GM15510 (cell line): ENCODE results near the gene CNRIP1.
A peak's percentile ranks its signal among the peaks of the same experiment; 100 is the strongest.

Experiments
- POLR2A ChIP-seq: IDR thresholded peaks from 3 replicates; pipeline ENCODE4 v1.6.1; 2011; ENCODE audit warnings: borderline replicate concordance; ENCODE audit not compliant: insufficient read length; ENCODE audit errors: extremely low read depth

Gene CNRIP1

DNA sequence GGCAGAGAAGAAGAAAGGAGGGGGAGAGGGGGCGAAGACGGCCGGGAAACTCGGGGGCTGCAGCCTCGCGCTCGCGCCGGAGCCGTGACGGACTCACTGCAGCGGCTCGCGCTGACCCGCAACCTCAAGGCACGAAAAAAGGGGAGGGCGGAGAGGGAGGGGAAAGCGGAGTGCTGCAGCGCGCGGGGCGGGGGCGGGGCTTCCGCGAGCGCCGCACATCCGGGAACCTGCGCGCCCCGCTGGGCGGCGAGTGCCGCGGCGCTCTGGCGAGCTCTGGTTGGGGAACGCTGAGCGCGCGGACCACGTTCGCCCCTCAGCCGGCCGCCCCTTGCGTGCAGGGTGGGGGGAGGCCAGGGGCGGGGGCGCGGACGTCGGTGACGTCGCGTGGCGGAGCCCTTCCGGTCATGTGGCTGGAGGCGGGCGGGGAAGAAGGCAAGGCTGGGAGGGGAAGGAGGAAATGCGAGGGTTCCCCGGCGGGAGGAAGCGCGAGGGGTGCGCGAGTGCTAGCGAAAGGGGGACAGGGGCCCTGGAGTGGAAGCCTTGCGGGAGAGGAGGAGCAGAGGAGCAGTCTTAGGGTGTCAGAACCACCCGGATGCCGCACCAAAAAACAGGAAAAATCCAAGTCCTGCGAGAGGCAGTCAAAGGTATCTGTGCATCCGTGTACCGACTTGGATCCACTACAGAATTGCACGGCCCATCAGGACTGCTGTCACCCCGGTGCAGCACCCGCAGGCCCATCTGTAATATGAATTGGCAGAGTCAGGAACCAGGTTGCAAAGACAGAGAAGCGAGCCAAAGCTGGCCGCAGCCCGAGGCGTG, 67.1 kb downstream of the CNRIP1 start, which contains the start of gene PPP3R1:
PPP3R1 (minus strand) TSS at position 133 of the 819 bp plus-strand sequence. CDS start 405 bp downstream, outside the sequence.
- TF ChIP-seq POLR2A: peak; percentile 81

DNA sequence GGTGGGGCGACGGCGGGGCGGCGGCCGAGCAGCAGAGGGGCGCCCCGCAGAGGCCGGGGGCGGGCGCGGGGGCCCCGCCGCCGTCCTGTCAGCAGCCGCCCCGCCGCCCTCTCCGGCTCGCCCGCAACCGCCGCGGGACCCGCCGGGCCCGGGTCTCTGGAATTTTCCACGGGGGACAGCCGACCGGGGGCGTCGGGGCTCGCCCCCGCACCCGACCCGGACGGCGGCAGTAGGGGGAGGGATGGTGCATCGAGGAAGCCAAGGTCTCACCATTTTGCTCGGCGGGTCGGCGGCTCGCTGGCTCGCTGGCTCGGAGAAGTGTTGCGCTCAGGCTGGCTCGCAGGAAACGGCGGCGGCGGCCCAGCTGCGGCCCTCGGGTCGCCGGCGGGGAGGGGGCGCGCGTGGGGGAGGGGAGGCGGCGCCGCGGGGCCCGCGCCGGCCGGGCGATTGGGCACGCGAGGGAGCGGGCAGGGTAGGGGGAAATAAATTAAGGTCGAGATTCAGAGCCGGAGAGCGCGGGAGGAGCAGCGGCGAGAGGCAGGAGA, 67.8 kb downstream of the CNRIP1 start:
- TF ChIP-seq POLR2A: no peak

DNA sequence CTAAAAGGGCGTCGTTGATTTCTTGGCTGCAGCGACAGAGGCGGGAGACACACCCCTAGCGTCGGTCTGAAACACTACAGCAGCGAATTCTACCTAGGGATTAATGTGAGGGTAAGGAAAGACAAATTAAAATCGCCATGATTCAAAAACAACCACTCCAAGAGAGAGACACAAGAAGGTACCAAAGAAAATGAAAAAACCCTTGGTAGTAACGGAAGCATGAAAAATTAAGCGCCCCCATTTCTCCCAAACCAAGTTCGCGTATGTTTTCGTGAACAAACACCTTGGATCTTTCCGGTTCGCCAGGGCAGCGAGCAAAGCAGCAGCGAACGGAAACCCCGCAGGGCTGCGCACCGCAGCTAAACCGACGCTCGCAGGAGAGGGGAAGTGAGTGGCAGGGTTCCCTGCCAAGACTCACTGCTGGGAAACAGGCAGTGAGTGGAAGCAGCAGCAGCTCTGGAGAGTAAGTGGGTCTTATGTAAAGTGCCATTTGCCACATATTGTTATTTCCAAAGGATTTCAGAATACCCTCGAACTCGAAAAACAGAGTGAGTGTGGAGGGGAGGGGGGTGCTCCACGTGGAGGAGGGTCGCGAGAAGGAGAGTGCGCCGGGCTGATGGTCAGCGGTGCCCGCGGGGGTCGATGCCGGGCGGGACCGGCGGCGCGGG, 68.4 kb downstream of the CNRIP1 start:
- TF ChIP-seq POLR2A: no peak

DNA sequence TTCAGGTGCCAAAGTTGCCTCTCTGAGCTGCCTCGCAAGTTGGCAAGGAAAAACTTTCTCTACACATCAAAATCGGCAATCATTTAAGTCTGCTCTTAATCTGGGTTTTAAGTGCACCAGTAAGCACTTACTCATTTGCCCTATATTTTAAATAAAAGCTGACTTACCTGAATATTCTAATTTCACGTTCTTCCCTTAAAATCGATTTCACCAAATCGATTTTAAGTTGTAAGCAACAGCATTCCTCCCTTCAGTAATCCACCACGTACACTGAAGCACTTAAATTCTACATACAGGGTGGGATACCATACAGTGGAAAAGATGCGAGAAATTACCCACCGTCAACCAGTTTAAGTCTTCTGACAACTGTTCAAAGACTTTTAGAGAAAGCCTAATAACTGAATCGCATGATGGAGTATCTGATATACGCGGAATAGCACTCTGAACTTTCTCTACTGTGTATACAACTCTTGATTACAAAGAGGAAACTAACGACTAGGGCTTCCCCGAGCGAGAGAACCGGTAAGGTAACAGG, 69.0 kb downstream of the CNRIP1 start:
- TF ChIP-seq POLR2A: no peak

DNA sequence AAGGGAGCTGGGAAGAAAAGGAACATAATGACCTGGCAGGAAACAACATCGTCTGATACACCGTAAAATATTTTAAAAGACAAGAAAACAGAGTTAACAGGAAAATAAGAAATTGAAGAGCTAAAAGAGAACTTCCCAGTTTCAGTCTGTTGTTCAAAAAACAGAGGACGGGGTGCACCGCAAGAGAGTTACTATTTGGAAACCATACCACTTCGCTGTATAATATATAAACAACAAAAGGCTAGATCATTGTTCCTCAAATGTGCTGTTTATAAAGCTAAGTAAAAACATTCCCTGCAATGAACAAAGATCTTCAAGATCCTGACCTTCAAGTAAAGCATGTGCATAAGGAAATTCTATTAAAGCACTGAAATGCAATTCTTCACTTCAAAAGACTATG, 69.6 kb downstream of the CNRIP1 start:
- TF ChIP-seq POLR2A: no peak

DNA sequence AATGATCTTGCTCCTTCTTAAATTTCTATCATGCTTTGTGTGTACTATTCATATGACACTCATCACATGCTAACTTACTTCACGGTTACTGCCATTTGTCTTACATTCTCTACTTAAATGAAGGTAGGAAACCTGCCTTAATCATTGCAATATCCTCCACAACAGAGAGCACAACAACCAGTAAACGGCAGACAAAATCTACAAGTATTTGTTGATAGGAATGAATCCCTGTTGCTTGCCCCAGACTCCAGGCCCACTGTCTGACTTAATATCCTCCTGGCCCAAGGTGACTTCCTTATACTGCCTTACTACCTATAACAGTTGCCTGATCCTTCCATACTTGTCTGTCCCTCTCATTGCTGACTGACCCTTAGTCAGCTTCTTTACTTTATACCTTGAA, 70.9 kb downstream of the CNRIP1 start:
- no peak for TF ChIP-seq POLR2A

DNA sequence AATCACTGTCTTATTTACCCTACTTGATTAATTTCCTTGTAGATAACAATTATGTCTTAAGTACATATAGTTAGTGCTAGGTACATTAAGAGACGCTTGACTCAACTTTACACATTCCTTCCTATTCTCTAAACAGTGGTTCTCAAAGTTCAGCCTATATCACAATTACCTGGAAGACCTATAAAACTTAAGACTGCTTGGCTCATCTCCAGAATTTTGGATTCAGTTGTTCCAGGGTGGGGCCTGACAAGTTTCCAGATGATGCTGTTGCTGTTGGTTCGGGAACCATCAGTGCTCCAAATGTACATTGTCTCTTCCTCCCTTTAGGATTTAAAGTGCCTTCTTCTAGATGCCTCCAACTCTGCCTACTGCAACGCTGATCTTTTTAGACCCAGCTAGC, 71.4 kb downstream of the CNRIP1 start:
- TF ChIP-seq POLR2A: no peak

DNA sequence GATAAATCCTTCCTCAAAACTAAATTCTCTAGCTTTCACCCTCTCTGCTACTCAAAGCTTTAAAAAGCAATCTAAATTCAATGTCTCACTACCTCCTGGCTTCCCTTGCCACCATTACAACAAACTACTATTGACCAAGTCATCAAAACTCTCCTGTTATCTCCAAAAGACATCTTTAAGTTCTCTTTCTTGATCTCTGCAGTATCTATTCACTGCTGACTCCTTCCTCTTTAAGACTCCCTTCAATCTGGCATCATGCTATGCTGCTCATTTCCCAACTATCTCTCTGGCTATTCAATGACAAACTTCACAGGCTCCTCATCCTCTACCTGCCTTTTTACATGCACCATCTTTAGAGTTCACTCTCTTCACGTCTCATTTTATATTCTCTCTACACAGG, 73.4 kb downstream of the CNRIP1 start:
- no peak for TF ChIP-seq POLR2A

DNA sequence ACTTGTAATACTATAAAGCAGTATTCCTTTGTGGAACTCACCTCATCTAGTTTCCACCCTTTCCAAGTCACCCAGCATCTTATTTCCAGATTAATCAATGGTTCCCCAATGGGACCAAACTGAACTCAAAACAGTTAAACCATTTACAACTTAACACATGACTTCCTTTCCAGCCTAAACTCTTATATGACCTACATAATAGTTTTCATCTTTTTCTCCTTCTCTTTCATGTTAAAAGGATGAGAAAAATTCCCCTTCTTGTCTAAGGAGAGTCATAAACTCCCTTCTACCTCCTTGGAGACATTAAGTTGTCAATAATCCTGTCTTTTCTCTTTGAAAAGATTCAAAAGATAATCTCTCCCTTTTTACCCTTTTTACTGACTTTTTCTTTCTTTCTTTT, 74.1 kb downstream of the CNRIP1 start:
- TF ChIP-seq POLR2A: no peak

DNA sequence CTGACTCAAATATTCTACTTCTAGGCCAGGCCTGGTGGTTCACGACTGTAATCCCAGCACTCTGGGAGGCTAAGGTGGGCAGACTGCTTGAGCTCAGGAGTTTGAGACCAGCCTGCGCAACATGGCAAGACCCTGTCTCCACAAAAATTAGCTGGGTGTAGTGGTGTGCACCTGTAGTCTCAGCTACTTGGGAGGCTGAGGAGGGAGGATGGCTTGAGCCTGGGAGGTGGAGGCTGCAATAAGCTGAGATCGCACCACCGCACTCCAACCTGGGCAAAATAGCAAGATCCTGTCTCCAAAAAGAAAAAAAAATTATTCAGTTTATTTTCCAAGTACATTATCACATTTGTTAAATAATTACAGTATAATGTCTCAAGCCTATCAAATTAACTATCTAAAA, 74.7 kb downstream of the CNRIP1 start:
- TF ChIP-seq POLR2A: no peak

DNA sequence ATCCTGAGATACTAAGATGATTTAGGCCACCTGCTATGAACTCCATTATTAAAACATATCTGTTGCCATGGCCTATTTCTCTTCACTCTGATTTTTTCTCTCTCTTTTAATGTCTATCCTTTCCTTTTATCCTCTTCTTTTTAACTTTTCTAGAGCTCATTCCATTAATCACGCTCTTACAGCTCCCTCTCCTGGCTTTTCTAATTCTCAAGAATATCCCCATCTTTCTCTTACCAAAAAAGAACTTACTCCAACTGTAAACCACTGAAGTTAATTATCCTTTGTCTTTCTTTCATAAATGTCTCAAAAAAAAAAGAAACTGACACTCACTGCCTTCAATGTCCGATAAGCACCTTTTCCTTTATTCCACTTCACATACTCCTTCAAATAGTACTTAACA, 75.3 kb downstream of the CNRIP1 start:
- no peak for TF ChIP-seq POLR2A
